IMR-90 (cell line): ENCODE results near the gene PTPRG. TPM values are rescaled to one million over a fixed set of nuclear protein-coding genes. Genes with fewer than 3 reads are reported as not detected.

Experiments
- ATAC-seq: fragments of 200-7000 bp; cut with Tn5 transposase; 2 replicates; pipeline ENCODE4 v1.9.1; 2020; ENCODE audit warnings: low read depth, mild to moderate bottlenecking, moderate library complexity
- BruUV-seq: library from RNA; stranded (reverse); fragments of 400-500 nt; replicated peaks from 2 replicates; lab custom pipeline; 2021; lab: Mats Ljungman, UMichigan
- CTCF ChIA-PET: fragments of 300-600 bp; formaldehyde crosslinking; extraction: SDS; loops from one replicate; lab custom pipeline; 2021; ENCODE audit warnings: antibody characterized with exemption; lab: Yijun Ruan, JAX
- POLR2A ChIA-PET: fragments of 300-600 bp; sonication (Branson Sonifier 250); formaldehyde crosslinking; loops from one replicate; lab custom pipeline; 2022; ENCODE audit warnings: antibody characterized with exemption; ENCODE audit not compliant: unreplicated experiment; lab: Charles Lee
- DNase-seq: peaks from one replicate; pipeline ENCODE4 v3.0.0; 2013
- H2AFZ ChIP-seq: replicated peaks from 2 replicates; pipeline ENCODE3; 2013; ENCODE audit warnings: low read length, mild to moderate bottlenecking; ENCODE audit not compliant: poor library complexity
- H2AK5ac ChIP-seq: 2 replicates; pipeline ENCODE4 v1.6.1; 2013; ENCODE audit warnings: low read depth, low read length, inconsistent platforms
- H2AK9ac ChIP-seq: replicated peaks from 2 replicates; pipeline ENCODE3; 2013; ENCODE audit warnings: mild to moderate bottlenecking, low read depth, low read length, moderate library complexity; ENCODE audit not compliant: poor library complexity
- H2BK120ac ChIP-seq: 2 replicates; pipeline ENCODE4 v1.6.1; 2013; ENCODE audit warnings: low read depth, low read length, inconsistent platforms
- H2BK15ac ChIP-seq: 3 replicates; pipeline ENCODE4 v1.6.1; 2013; ENCODE audit warnings: low read depth, low read length, inconsistent platforms
- H2BK20ac ChIP-seq: 2 replicates; pipeline ENCODE4 v1.6.1; 2013; ENCODE audit warnings: low read depth, mild to moderate bottlenecking, inconsistent platforms, low read length, moderate library complexity
- H2BK5ac ChIP-seq: 2 replicates; pipeline ENCODE4 v1.6.1; 2013; ENCODE audit warnings: mild to moderate bottlenecking, low read depth, low read length, inconsistent platforms; ENCODE audit not compliant: poor library complexity, severe bottlenecking
- H3K14ac ChIP-seq: replicated peaks from 2 replicates; pipeline ENCODE4 v1.6.1; 2013; ENCODE audit warnings: low read depth, low read length, inconsistent platforms
- H3K18ac ChIP-seq: 2 replicates; pipeline ENCODE4 v1.6.1; 2013; ENCODE audit warnings: low read depth, low read length, control low read depth
- H3K23ac ChIP-seq: 2 replicates; pipeline ENCODE4 v1.6.1; 2013; ENCODE audit warnings: low read depth, low read length, inconsistent platforms
- H3K27ac ChIP-seq: 2 replicates; pipeline ENCODE4 v1.5.1; 2013; ENCODE audit warnings: mild to moderate bottlenecking, control low read depth, low read length; ENCODE audit not compliant: insufficient read depth
- H3K27me3 ChIP-seq: 2 replicates; pipeline ENCODE4 v1.6.1; 2013; ENCODE audit warnings: low read length; ENCODE audit not compliant: control insufficient read depth, insufficient read depth
- H3K36me3 ChIP-seq: 2 replicates; pipeline ENCODE4 v1.6.1; 2013; ENCODE audit warnings: low read length, mixed read lengths; ENCODE audit not compliant: control insufficient read depth, insufficient read depth
- H3K4ac ChIP-seq: 2 replicates; pipeline ENCODE4 v1.6.1; 2013; ENCODE audit warnings: low read depth, low read length, inconsistent platforms
- H3K4me1 ChIP-seq: 2 replicates; pipeline ENCODE4 v1.6.1; 2013; ENCODE audit warnings: low read length, mixed read lengths; ENCODE audit not compliant: control insufficient read depth, insufficient read depth
- H3K4me2 ChIP-seq: 2 replicates; pipeline ENCODE4 v1.6.1; 2013; ENCODE audit warnings: low read depth, mild to moderate bottlenecking, control low read depth, low read length, moderate library complexity
- H3K4me3 ChIP-seq: 2 replicates; pipeline ENCODE4 v1.5.1; 2013; ENCODE audit warnings: low read depth, mild to moderate bottlenecking, control low read depth, low read length, moderate library complexity; ENCODE audit not compliant: insufficient read depth
- H3K56ac ChIP-seq: 2 replicates; pipeline ENCODE4 v1.6.1; 2013; ENCODE audit warnings: low read length, inconsistent platforms; ENCODE audit not compliant: insufficient read depth; ENCODE audit errors: extremely low read depth
- H3K79me1 ChIP-seq, 2 experiments: 2 replicates each; pipeline ENCODE4 v1.6.1; 2013; ENCODE audit warnings: low read length in 2 of 2, inconsistent platforms in 1 of 2, low read depth in 1 of 2
- H3K9ac ChIP-seq: 2 replicates; pipeline ENCODE4 v1.6.1; 2013; ENCODE audit warnings: low read depth, low read length, control low read depth
- H3K9me1 ChIP-seq: 2 replicates; pipeline ENCODE4 v1.6.1; 2013; ENCODE audit warnings: low read length, inconsistent platforms; ENCODE audit not compliant: insufficient read depth
- H3K9me3 ChIP-seq: 2 replicates; pipeline ENCODE4 v1.6.1; 2013; ENCODE audit warnings: low read length; ENCODE audit not compliant: control insufficient read depth, insufficient read depth
- H4K20me1 ChIP-seq: 2 replicates; pipeline ENCODE4 v1.6.1; 2013; ENCODE audit warnings: low read length, inconsistent platforms; ENCODE audit not compliant: insufficient read depth
- H4K5ac ChIP-seq: 2 replicates; pipeline ENCODE4 v1.6.1; 2013; ENCODE audit warnings: mild to moderate bottlenecking, low read depth, low read length, control low read depth
- H4K8ac ChIP-seq, 2 experiments: 2 replicates each; pipeline ENCODE4 v1.6.1; 2013; ENCODE audit warnings: low read depth in 2 of 2, low read length in 2 of 2, control low read depth in 1 of 2, inconsistent platforms in 1 of 2
- H4K91ac ChIP-seq: 2 replicates; pipeline ENCODE4 v1.6.1; 2013; ENCODE audit warnings: low read depth, low read length, inconsistent platforms; ENCODE audit not compliant: insufficient read depth
- BHLHE40 ChIP-seq: fragments of 150-350 bp; IDR thresholded peaks from 2 replicates; pipeline ENCODE4 v1.6.1; 2016; ENCODE audit warnings: mild to moderate bottlenecking, low read depth, low read length
- CHD1 ChIP-seq: IDR thresholded peaks from 2 replicates; pipeline ENCODE4 v1.6.1; 2012; ENCODE audit warnings: low read depth, low read length, improper control_type of control experiment
- FOS ChIP-seq: fragments of 150-350 bp; IDR thresholded peaks from 2 replicates; pipeline ENCODE4 v1.6.1; 2016; ENCODE audit warnings: low read depth, low read length
- MAFK ChIP-seq: IDR thresholded peaks from 2 replicates; pipeline ENCODE4 v1.6.1; 2012; ENCODE audit warnings: low read depth, low read length, improper control_type of control experiment
- NFE2L2 ChIP-seq: fragments of 150-350 bp; IDR thresholded peaks from 2 replicates; pipeline ENCODE4 v1.6.1; 2016; ENCODE audit warnings: low read depth, mild to moderate bottlenecking, low read length
- RFX5 ChIP-seq: IDR thresholded peaks from 2 replicates; pipeline ENCODE4 v1.8.0; 2012; ENCODE audit warnings: low read depth, mild to moderate bottlenecking, low read length, moderate library complexity
- WGBS, 2 experiments: methylation state at CpG; one replicate each; pipeline versions ENCODE4 v1.1.5 to v1.1.7; 2013; ENCODE audit warnings: missing lambda C conversion rate in 2 of 2; ENCODE audit not compliant: insufficient read length in 1 of 2; ENCODE audit errors: extremely low coverage in 2 of 2; 5-methylcytosine and 5-hydroxymethylcytosine counted together
- dilution Hi-C: fragments of 300-500 bp; cut with HindIII; formaldehyde crosslinking; loops from one replicate; pipeline ENCODE4 v1.14.3; 2018; ENCODE audit warnings: low sequenced_read_pairs; ENCODE audit not compliant: unreplicated experiment
- in situ Hi-C: fragments of 300-500 bp; cut with MboI; formaldehyde crosslinking; loops from 3 replicates; pipeline ENCODE4 v1.14.3; 2019; ENCODE audit warnings: low sequenced_read_pairs, inconsistent platforms, mixed read lengths
- intact Hi-C: fragments of 100-400 bp; cut with micrococcal nuclease; formaldehyde crosslinking; loops from 2 replicates; pipeline ENCODE4 v1.10.0; 2022
- polyA plus RNA-seq, 3 experiments: library from polyadenylated mRNA; depleted of rRNA; stranded (reverse); fragments of >200 nt; gene quantifications; 2 replicates each; pipeline ENCODE4 v1.2.3, GENCODE V29; 2012; ENCODE audit warnings: low replicate concordance in 1 of 3
- total RNA-seq: library from RNA; depleted of rRNA; stranded (reverse); fragments of >200 nt; gene quantifications from 2 replicates; pipeline ENCODE4 v1.2.3, GENCODE V29; 2012

Gene PTPRG
- total and polyA plus RNA-seq, 2 of the 4 experiments (the other 2 are of a cell fraction) = 7.7 to 31.0 TPM

- Histone ChIP-seq H2AK9ac (no peak overlapping the region), H4K8ac (no peak overlapping the region), H3K4me1 (no peaks in the 10 kb centered on the region), H2AK5ac (no peak overlapping the region), H2BK5ac (no peak overlapping the region), H3K4me3 (no peak overlapping the region), H3K27ac (no peak overlapping the region), H2BK20ac (no peak overlapping the region), H2BK120ac (no peak overlapping the region), H3K14ac (no peak overlapping the region), H3K79me1 (peaks cover 3 to 6% of the 10 kb centered on the region in 2 experiments; a peak in 1 of 4 replicates), H4K91ac (no peak overlapping the region), H3K27me3 (no peaks in the 10 kb centered on the region), H4K5ac (no peak overlapping the region), H3K18ac (no peak overlapping the region), H3K4ac (no peak overlapping the region), H3K9me3 (no peaks in the 10 kb centered on the region), H3K36me3 (no peaks in the 10 kb centered on the region), H3K9me1 (no peaks in the 10 kb centered on the region; the same call in 1 of the 2 replicates), H2BK15ac (no peak overlapping the region), H2AFZ (no peak overlapping the region), H3K56ac (no peak overlapping the region), H3K4me2 (no peak overlapping the region), H3K9ac (no peak overlapping the region), H3K23ac (no peak overlapping the region), H4K20me1 (no peaks in the 10 kb centered on the region)
- ATAC-seq (no peak), DNase-seq (no peak)
- in situ Hi-C loops (no loop called here), dilution Hi-C loops (no loop called here), intact Hi-C loops (no loop called here)
- ChIA-PET POLR2A (no interaction called here), CTCF (no interaction called here)
- TF ChIP-seq CHD1 (no peak), BHLHE40 (no peak), RFX5 (no peak), MAFK (no peak), FOS (no peak), NFE2L2 (no peak)
- WGBS, 2 experiments = 73% methylated on average over 2 of the region's 4 CpGs; no CpG with 5 or more reads in 1 of the 2 experiments
- BruUV-seq = no TSS peak
These were observed 496.1 kb downstream of the PTPRG start for GRCh38 chr3:62057339-62058047.
